IPS DF 6.9 (cell line): ENCODE results near the gene NRG3.

Source experiments
- DNase-seq: peaks from one replicate; pipeline ENCODE4 v3.0.0-alpha.2; 2013; ENCODE audit warnings: low read depth, low spot score
- H3K27ac ChIP-seq: one replicate; pipeline ENCODE4 v1.5.1; 2013; ENCODE audit warnings: low read length, control low read depth
- H3K27me3 ChIP-seq: 2 replicates; pipeline ENCODE4 v1.6.1; 2013; ENCODE audit warnings: mild to moderate bottlenecking, low read length; ENCODE audit not compliant: control insufficient read depth, insufficient read depth
- H3K36me3 ChIP-seq: 2 replicates; pipeline ENCODE4 v1.6.1; 2013; ENCODE audit warnings: low read length; ENCODE audit not compliant: control insufficient read depth, insufficient read depth
- H3K4me1 ChIP-seq: 2 replicates; pipeline ENCODE4 v1.6.1; 2013; ENCODE audit warnings: low read length; ENCODE audit not compliant: control insufficient read depth, insufficient read depth
- H3K4me3 ChIP-seq: 2 replicates; pipeline ENCODE4 v1.5.1; 2013; ENCODE audit warnings: mild to moderate bottlenecking, low read length
- H3K9me3 ChIP-seq: 2 replicates; pipeline ENCODE4 v1.6.1; 2013; ENCODE audit warnings: low read length, inconsistent platforms; ENCODE audit not compliant: control insufficient read depth, insufficient read depth
- WGBS: extraction: QIAGEN DNeasy Blood & Tissue Kit; methylation state at CpG from one replicate; pipeline ENCODE4 v1.1.7; 2013; ENCODE audit warnings: mixed read lengths, missing lambda C conversion rate; ENCODE audit not compliant: insufficient read length, insufficient coverage; 5-methylcytosine and 5-hydroxymethylcytosine counted together

The NRG3 gene

GRCh38 chr10:81911328-81911727, 36.3 kb downstream of the NRG3 start:
- no peak for DNase-seq
- Histone ChIP-seq H3K27me3 (no peaks in the 10 kb centered on the region), H3K36me3 (no peaks in the 10 kb centered on the region), H3K9me3 (no peaks in the 10 kb centered on the region), H3K27ac (no peak overlapping the region), H3K4me3 (no peak overlapping the region), H3K4me1 (peaks cover 3% of the 10 kb centered on the region; the same call in 1 of the 2 replicates)
- 100% methylated on average over 1 of the region's 3 CpGs for WGBS

GRCh38 chr10:81914736-81915503, 39.9 kb downstream of the NRG3 start:
- no peak overlapping the region for H3K27ac ChIP-seq
- no peak overlapping the region for H3K4me3 ChIP-seq
- H3K27me3 ChIP-seq = no peaks in the 10 kb centered on the region
- no peaks in the 10 kb centered on the region for H3K9me3 ChIP-seq
- H3K36me3 ChIP-seq = no peaks in the 10 kb centered on the region
- WGBS = no CpG with 5 or more reads among the region's 3 CpGs
- no peak for DNase-seq
- no peaks in the 10 kb centered on the region for H3K4me1 ChIP-seq

- Histone ChIP-seq H3K36me3 (no peaks in the 10 kb centered on the region), H3K4me1 (no peaks in the 10 kb centered on the region), H3K27ac (no peak overlapping the region), H3K4me3 (no peak overlapping the region), H3K9me3 (no peaks in the 10 kb centered on the region), H3K27me3 (no peaks in the 10 kb centered on the region)
- no CpG with 5 or more reads among the region's 2 CpGs for WGBS
- DNase-seq = no peak
Measured at GRCh38 chr10:81915504-81915897, 40.5 kb downstream of the NRG3 start.

- WGBS = no CpG with 5 or more reads among the region's 5 CpGs
- H3K27ac ChIP-seq = no peak overlapping the region
- H3K27me3 ChIP-seq = no peaks in the 10 kb centered on the region
- no peaks in the 10 kb centered on the region for H3K36me3 ChIP-seq
- no peak overlapping the region for H3K4me3 ChIP-seq
- H3K9me3 ChIP-seq = no peaks in the 10 kb centered on the region
- H3K4me1 ChIP-seq = no peaks in the 10 kb centered on the region
- DNase-seq = no peak
Measured at GRCh38 chr10:81917666-81918065, 42.7 kb downstream of the NRG3 start.

GRCh38 chr10:81918766-81919165, 43.8 kb downstream of the NRG3 start:
- WGBS = no CpG with 5 or more reads among the region's 1 CpG
- no peak for DNase-seq
- Histone ChIP-seq H3K27ac (no peak overlapping the region), H3K36me3 (no peaks in the 10 kb centered on the region), H3K4me1 (no peaks in the 10 kb centered on the region), H3K4me3 (no peak overlapping the region), H3K27me3 (no peaks in the 10 kb centered on the region), H3K9me3 (no peaks in the 10 kb centered on the region)

GRCh38 chr10:81920213-81920829, 45.3 kb downstream of the NRG3 start:
- Histone ChIP-seq H3K27ac (no peak overlapping the region), H3K36me3 (no peaks in the 10 kb centered on the region), H3K4me3 (no peak overlapping the region), H3K4me1 (no peaks in the 10 kb centered on the region), H3K9me3 (no peaks in the 10 kb centered on the region), H3K27me3 (no peaks in the 10 kb centered on the region)
- DNase-seq = no peak
- no CpG with 5 or more reads among the region's 3 CpGs for WGBS

GRCh38 chr10:81928119-81928518, 53.1 kb downstream of the NRG3 start:
- no peaks in the 10 kb centered on the region for H3K36me3 ChIP-seq
- H3K4me3 ChIP-seq = no peak overlapping the region
- no peaks in the 10 kb centered on the region for H3K4me1 ChIP-seq
- no CpG with 5 or more reads among the region's 1 CpG for WGBS
- H3K27ac ChIP-seq = no peak overlapping the region
- no peak for DNase-seq
- no peaks in the 10 kb centered on the region for H3K9me3 ChIP-seq
- no peaks in the 10 kb centered on the region for H3K27me3 ChIP-seq

- no peaks in the 10 kb centered on the region; the same call in 1 of the 2 replicates for H3K4me1 ChIP-seq
- no peaks in the 10 kb centered on the region for H3K27me3 ChIP-seq
- no peak overlapping the region for H3K4me3 ChIP-seq
- no peaks in the 10 kb centered on the region for H3K9me3 ChIP-seq
- WGBS = no CpG with 5 or more reads among the region's 2 CpGs
- no peaks in the 10 kb centered on the region for H3K36me3 ChIP-seq
- DNase-seq = no peak
- no peak overlapping the region for H3K27ac ChIP-seq
Measured at GRCh38 chr10:81943583-81943982, 68.6 kb downstream of the NRG3 start.

- H3K27me3 ChIP-seq = no peaks in the 10 kb centered on the region
- DNase-seq = no peak
- no CpG with 5 or more reads among the region's 2 CpGs for WGBS
- H3K27ac ChIP-seq = no peak overlapping the region
- H3K4me3 ChIP-seq = no peak overlapping the region
- no peaks in the 10 kb centered on the region for H3K36me3 ChIP-seq
- no peaks in the 10 kb centered on the region; the same call in 1 of the 2 replicates for H3K4me1 ChIP-seq
- no peaks in the 10 kb centered on the region for H3K9me3 ChIP-seq
Measured at GRCh38 chr10:81944609-81945008, 69.6 kb downstream of the NRG3 start.

GRCh38 chr10:81949283-81949682, 74.3 kb downstream of the NRG3 start:
- WGBS = no CpG with 5 or more reads among the region's 5 CpGs
- H3K36me3 ChIP-seq = no peaks in the 10 kb centered on the region
- H3K4me1 ChIP-seq = no peaks in the 10 kb centered on the region
- H3K4me3 ChIP-seq = no peak overlapping the region
- H3K27me3 ChIP-seq = no peaks in the 10 kb centered on the region
- no peak overlapping the region for H3K27ac ChIP-seq
- H3K9me3 ChIP-seq = no peaks in the 10 kb centered on the region
- DNase-seq = no peak

GRCh38 chr10:81950358-81950757, 75.4 kb downstream of the NRG3 start:
- H3K27ac ChIP-seq = no peak overlapping the region
- H3K4me1 ChIP-seq = no peaks in the 10 kb centered on the region
- H3K9me3 ChIP-seq = no peaks in the 10 kb centered on the region
- H3K36me3 ChIP-seq = no peaks in the 10 kb centered on the region
- WGBS = no CpG with 5 or more reads among the region's 2 CpGs
- no peak for DNase-seq
- H3K4me3 ChIP-seq = no peak overlapping the region
- H3K27me3 ChIP-seq = no peaks in the 10 kb centered on the region
